ENCODE results near the gene SYT11.

The SYT11 gene

DNA sequence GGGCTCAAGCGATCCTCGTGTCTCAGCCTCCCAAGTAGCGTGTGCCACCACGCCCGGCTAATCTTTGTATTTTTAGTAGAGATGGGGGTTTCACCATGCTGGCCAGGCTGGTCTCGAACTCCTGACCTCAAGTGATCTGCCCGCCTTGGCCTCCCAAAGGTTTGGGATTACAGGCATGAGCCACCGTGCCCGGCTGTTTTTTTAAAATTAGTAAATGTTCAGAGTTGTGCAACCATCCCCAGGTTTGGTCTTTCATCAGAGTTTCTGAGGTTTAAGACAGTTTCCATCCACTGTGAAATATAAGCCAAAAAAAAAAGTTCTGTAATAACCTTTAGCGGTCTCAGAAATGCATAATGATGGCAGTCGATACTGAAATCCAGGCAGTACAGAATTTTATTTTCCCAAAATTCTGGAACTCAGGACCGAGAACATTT lies 550 bp upstream of the SYT11 start:
- H3K27me3 Mint-ChIP-seq (ENCODE audit: low read depth), result peaks cover 5% of the 10 kb centered on the region
- H3K4me3 Mint-ChIP-seq, result peak overlapping the region; percentile 82 to 89 (median 88)
- H3K9me3 Mint-ChIP-seq, result no peaks in the 10 kb centered on the region
- peaks cover 19% of the 10 kb centered on the region for H3K4me1 Mint-ChIP-seq
- peak overlapping the region; percentile 68 to 92 (median 87) for H3K27ac Mint-ChIP-seq
- TF ChIP-seq, protein P1, sequence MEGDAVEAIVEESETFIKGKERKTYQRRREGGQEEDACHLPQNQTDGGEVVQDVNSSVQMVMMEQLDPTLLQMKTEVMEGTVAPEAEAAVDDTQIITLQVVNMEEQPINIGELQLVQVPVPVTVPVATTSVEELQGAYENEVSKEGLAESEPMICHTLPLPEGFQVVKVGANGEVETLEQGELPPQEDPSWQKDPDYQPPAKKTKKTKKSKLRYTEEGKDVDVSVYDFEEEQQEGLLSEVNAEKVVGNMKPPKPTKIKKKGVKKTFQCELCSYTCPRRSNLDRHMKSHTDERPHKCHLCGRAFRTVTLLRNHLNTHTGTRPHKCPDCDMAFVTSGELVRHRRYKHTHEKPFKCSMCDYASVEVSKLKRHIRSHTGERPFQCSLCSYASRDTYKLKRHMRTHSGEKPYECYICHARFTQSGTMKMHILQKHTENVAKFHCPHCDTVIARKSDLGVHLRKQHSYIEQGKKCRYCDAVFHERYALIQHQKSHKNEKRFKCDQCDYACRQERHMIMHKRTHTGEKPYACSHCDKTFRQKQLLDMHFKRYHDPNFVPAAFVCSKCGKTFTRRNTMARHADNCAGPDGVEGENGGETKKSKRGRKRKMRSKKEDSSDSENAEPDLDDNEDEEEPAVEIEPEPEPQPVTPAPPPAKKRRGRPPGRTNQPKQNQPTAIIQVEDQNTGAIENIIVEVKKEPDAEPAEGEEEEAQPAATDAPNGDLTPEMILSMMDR (IDR thresholded peaks at IDR 0.05; ENCODE audit: unreplicated experiment in 3 of 3), result no peak
- H3K36me3 Mint-ChIP-seq (ENCODE audit: low read depth), result peaks cover 9% of the 10 kb centered on the region

- TF ChIP-seq, protein P1 (IDR thresholded peaks at IDR 0.05; ENCODE audit: unreplicated experiment in 3 of 3), result no peak
- peaks cover 5% of the 10 kb centered on the region for H3K36me3 Mint-ChIP-seq (ENCODE audit: low read depth)
- peak overlapping the region; percentile 82 to 89 (median 88) for H3K4me3 Mint-ChIP-seq
Measured at GRCh38 chr1:155859881-155860871, 809 bp downstream of the SYT11 start.

DNA sequence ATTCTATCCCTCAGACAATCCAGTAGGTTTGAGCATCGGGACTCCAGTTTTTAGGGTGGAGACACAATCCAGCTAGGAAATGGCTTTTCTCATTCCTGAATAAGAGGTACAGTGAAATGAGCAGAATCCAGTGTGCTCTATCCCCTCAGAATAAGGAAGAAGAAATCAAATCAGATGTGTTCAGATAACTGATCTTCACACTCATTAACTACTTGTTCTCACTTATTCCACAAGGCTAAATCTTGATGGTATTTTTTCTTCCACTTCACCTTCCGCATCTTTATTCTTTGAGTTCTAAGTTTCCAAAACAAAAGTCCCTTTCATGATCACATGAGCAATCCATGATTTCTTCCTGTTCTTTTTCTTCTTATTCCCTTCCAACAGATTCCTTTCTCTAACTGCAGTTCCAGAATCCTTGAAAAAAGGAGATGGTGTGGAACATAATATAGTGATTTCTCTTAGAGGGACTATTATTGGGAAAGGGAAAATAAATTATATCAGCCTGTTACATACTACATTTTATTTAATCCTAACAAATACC lies 1.7 kb downstream of the SYT11 start:
- Mint-ChIP-seq H3K4me3 (peak overlapping the region; percentile 49 to 89 (median 82)), H3K9me3 (no peaks in the 10 kb centered on the region), H3K27me3 (ENCODE audit: low read depth) (peaks cover 5% of the 10 kb centered on the region), H3K4me1 (peaks cover 19% of the 10 kb centered on the region), H3K36me3 (ENCODE audit: low read depth) (peaks cover 3% of the 10 kb centered on the region), H3K27ac (peak overlapping the region; percentile 68 to 92 (median 87))
- TF ChIP-seq, protein P1 (IDR thresholded peaks at IDR 0.05; ENCODE audit: unreplicated experiment in 3 of 3), result no peak

More at GRCh38 chr1:155859881-155860871, 809 bp downstream of the SYT11 start:
- H3K9me3 Mint-ChIP-seq, result no peaks in the 10 kb centered on the region
- peaks cover 5% of the 10 kb centered on the region for H3K27me3 Mint-ChIP-seq (ENCODE audit: low read depth)
- H3K4me1 Mint-ChIP-seq, result peaks cover 19% of the 10 kb centered on the region
- H3K27ac Mint-ChIP-seq, result peak overlapping the region; percentile 68 to 92 (median 87)

DNA sequence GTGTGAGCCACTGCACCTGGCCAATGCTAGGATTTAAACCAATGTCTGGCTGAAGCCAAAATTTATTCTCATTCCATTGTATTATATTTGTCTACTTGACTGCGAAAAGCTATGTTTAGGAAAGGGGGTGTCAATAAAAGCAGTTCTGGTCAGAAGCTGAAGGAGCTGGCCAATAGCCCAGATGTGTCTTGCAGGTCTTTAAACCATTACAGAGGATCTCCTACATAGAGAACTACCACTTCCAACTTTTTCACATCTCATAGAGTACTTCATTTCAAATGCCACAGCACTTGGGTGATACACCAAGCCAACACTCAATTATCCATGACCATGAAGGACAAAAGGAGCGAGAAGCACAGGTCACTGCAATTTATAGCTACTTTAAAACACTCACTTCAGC lies 2.5 kb downstream of the SYT11 start:
- H3K36me3 Mint-ChIP-seq (ENCODE audit: low read depth), result peaks cover 2% of the 10 kb centered on the region
- peak overlapping the region in 1 of 3 experiments; percentile 37 for H3K27ac Mint-ChIP-seq
- TF ChIP-seq, protein P1 (IDR thresholded peaks at IDR 0.05; ENCODE audit: unreplicated experiment in 3 of 3), result no peak
- H3K9me3 Mint-ChIP-seq, result no peaks in the 10 kb centered on the region
- peaks cover 5% of the 10 kb centered on the region for H3K27me3 Mint-ChIP-seq (ENCODE audit: low read depth)
- H3K4me1 Mint-ChIP-seq, result peaks cover 17% of the 10 kb centered on the region
- H3K4me3 Mint-ChIP-seq, result no peak overlapping the region

DNA sequence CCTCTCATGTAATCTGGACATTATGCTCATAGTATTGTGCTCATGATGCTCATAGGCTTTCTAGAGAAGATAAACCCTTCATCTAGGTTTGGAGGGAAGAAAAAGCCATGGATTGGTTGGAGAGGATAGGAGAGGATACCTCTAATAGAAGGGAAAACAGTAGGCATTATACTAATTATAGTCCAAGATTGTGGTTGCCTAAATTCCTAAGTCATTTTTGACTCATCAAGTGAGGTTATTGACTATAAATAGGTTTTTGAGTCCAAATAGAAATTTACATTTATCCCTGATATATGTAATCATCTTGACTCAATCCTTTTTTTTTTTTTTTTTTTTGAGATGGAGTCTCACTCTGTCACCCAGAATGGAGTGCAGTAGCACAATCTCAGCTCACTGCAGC lies 5.0 kb downstream of the SYT11 start:
- TF ChIP-seq, protein P1 (IDR thresholded peaks at IDR 0.05; ENCODE audit: unreplicated experiment in 3 of 3), result no peak
- no peak overlapping the region for H3K27ac Mint-ChIP-seq
- H3K4me1 Mint-ChIP-seq, result peaks cover 8% of the 10 kb centered on the region
- H3K4me3 Mint-ChIP-seq, result no peak overlapping the region
- no peaks in the 10 kb centered on the region for H3K9me3 Mint-ChIP-seq
- H3K27me3 Mint-ChIP-seq (ENCODE audit: low read depth), result peaks cover 5% of the 10 kb centered on the region
- H3K36me3 Mint-ChIP-seq (ENCODE audit: low read depth), result no peaks in the 10 kb centered on the region

Measured in nephron (organoid).